Stimulated activated CD4-positive, alpha-beta T cell treated with anti-CD3 and anti-CD28 coated beads, Interleukin-1b, Interleukin-23, amount 100 ng/mL, for 24 hours (primary cell): ENCODE data around the gene SEMA5B.

ENCODE experiments used
- DNase-seq, 4 experiments: peaks; one replicate each; pipeline ENCODE4 v3.0.0-alpha.2; 2020; ENCODE audit warnings: low read depth in 4 of 4, low spot score in 1 of 4

Gene SEMA5B

DNA sequence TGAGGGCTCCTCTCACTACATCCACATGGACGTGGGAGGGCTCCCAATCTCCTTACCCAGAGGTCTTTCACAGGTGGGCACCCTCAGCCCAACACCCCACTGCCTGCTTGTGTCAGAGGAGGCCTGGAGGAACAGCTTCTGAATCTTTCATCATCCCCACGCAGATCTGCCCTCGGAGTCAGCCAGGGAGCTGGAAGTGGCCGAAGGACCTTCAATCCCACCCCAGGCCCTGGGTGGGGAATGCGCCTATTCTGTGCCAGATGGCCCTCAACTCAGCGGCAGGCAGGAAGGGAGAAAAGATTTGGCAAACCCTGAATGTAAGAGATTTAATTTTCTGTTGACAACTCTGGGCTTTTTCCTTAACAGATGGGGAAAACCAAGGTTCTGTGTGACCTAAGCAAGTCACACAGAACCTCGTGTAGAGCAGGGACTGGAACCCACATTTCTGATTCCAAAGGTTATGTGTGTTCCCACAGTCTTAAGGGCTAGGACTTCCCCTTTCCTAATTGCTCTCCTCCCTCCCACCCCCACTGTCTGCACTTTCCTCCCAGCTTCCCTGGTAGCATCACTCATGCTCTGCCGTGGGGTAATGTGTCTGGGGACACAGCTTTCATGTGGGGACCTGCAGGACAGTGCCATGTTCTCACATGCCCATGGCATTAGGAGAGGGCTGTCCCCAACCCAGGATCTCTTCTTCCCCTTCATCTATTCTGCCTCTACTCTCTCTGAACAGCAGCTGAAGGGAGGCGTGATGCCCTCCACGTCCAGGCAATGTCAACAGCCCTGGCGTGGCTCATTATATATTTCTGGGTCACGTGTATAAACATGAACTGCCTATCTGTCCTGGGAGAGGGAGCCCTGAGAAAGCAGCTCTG lies 98.1 kb downstream of the SEMA5B start:
- DNase-seq, result no peak

DNA sequence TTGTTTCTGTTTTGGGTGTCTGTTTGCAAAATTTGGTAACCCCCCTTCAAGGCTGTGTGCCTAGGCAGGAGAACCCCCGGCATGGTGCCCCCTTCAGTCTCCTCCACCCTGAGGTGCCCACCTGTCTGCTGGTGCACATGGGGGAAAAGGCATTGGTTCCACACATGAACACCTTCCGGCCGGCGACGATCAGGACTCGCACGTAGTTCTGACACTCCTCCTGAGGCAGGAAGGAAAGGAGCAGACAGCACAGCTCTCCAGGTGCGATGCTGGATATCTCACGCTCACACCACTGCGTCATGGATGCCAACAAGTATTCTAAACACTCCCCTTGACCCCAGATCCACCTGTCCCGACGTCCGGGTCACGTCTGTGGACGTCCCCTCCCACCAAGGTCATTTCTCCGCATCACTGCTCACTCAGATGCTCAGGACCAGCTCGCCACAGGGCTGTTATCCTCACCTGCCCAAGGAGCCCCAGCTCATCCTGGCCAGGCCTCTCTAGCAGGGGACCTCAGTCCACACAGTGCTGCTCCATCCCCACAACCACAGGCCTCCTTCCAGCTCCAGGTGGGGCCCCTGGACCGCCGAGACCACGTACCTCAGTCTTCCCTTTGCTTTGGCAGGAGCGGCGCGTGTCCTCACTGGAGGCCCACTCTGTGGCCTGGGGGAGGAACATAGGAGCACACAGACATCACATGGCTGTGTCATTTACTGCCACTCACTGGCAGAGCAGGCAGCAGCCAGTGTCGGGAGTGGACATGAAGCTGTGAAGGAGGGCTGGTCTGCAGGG lies 99.0 kb downstream of the SEMA5B start:
- no peak for DNase-seq

DNA sequence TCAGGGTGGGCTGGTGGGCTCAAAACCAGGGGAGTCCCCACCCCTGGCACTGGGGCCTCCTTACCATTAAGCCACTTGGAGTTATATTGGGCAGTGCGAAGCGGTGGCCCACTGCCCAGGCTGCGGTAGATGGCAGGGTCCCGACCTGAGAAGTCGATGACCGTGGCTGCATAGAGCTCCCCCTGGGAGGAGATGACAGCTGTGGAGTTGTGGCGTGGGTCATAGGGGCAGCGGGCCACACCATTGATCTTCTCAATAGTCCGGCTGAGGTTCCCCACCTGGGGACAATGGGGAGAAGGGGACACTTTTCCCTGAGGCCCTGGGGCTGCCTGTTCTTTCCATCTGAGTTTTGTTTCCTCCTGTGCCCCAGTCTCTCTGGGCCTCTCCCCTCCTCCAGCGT lies 99.8 kb downstream of the SEMA5B start:
- no peak for DNase-seq

DNA sequence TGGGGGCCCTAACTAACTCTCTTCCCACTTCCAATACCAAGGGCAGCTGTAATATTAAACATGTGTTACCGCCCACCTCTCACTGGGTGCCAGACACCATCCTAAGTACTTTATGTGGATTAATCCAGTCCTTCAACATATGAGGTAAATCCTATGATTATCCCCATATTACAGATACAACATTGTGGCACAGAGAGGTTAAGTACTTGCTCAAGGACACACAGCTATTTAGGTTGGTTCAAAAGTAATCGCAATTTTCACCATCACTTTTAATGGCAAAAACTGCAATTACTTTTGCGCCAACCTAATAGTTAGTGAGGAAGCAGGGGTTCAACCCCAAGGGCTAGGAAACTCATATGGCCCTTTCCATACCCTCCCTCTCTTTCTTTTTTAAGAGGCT lies 100.8 kb downstream of the SEMA5B start:
- DNase-seq, result no peak

DNA sequence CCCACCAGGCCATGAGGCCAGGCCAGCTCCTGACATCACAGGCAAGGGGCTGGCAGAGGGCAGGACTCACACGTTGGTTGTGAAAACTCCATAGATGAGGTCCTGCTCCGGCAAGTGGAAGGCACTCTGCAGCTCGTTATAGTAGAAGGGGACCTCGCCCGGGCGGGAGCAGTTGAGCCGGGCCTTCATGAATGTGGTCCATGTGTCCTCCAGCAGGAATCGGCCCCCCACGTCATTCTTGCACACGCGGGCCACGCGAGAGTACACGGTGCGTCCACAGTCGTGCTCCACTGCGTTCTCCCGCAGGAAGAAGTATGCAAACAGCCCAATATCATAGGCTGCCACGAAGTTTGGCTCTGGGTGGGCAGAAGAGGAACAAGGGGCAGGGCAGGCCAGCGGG lies 101.2 kb downstream of the SEMA5B start:
- DNase-seq, result no peak

DNA sequence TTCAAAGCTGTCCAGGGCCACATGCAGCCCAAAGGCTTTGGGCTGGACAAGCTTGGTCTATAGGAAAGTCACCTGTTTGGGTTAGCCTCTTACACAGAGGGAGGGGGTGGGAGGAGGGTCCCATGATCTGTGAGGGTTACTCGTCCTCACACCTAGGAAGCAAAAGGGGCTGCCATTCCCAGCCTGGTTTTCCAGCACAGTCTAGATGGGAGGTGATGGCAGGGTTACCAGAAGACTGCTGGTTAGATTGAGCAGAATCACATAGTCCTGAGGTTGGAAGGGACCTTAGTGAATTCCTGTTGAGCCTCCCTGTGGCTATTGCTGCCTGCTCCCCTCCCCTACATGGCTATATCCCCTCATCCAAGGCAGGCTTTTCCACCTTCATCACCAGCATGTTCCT lies 101.8 kb downstream of the SEMA5B start:
- no peak for DNase-seq

DNA sequence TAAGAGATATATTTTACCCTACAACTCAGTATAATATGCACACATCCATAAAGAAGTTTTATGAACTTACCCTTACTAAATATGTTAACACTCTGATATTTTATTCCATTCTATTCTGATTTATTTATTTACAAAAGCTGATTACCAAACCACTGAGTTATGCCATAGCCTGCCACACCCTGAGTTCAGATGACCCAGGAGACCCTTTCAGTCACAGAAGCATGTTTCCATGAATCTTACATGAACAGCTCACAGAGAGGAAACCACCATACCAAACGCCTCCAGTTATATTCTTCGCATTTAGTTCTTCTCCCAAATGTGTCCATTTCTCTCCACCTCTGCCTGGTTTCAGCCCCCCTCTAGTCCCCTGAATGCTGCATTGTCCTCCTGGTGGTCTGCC lies 103.5 kb downstream of the SEMA5B start:
- DNase-seq, result no peak

DNA sequence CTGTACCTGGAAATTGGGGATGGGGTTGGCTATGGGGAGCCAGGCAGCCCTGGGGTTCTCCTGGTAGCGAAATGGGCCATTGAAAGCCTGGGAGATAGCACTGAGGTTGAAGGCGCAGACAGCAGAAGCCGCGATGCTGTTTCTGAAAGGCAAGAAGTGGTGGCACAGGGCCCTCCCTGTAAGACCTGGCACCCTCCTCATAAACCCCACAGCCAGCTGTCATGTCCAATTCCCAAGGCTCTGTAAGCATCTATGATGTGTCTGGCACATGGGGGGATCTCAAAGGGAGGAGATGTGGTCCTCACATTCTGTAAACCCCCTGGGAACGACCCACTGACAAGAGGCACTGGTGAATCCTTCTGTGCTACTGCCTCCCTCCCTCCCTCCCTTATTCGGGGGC lies 104.0 kb downstream of the SEMA5B start:
- no peak for DNase-seq

DNA sequence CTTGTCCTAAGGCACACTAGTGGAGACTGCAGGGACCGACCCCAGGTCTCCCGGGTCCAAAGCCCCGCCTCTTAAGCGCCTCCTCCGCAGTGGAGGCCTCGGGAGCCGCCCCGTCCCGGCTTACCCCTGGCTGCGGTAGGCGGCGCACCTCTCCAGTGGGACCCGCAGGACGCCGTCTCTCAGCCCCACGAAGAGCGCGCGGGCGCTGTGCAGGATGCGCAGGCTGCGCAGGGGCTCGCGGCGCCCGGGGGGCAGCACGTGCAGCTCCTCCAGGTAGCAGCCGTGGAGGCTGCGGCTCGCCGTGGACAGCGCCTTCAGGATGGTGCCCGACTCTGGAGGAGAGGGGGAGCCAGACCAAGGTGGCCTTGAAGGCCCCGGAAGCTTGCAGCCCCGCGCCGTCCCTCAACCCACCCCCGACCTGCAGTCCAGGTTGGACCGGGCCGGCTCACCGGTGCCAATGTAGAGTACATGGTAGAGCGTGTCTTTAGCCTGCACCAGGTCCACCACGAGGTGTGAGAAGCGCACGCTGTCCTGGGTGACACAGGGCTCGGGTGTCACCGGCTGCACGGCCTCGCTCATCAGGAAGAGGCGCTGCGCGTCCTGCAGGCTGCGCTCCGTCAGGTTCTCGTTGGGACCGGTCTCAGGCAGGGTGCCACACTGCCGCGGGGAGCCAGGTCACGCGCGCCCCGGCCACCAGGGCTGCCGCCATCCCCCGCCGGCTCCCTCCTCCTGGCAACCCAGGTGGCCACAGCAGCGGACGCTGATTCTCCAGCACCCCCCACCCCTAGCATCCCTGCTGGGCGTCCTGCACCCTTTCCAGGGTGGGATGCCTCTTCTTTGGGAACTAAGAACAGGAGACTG lies 105.5 kb downstream of the SEMA5B start:
- peak in 1 of 4 experiments; percentile 27 for DNase-seq

DNA sequence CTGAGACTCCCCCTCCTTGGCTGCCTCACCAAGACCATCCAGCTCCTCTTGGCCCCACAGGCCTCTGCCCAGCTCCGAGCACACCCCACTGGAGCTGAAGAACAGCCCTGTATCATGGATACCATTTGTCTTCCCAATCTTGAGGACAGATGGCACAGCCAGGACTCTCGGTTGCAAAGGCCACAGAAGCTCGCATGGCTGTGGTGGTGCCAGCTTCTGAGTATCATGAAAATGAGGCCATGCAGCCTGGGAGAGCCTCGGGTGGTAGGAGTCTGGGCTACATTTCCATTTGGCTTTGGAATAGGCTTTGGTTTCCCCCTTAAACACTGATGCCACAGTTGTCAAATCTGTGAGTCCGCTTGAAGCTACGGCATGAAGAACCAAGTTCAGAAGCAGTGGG lies 106.6 kb downstream of the SEMA5B start:
- no peak for DNase-seq

DNA sequence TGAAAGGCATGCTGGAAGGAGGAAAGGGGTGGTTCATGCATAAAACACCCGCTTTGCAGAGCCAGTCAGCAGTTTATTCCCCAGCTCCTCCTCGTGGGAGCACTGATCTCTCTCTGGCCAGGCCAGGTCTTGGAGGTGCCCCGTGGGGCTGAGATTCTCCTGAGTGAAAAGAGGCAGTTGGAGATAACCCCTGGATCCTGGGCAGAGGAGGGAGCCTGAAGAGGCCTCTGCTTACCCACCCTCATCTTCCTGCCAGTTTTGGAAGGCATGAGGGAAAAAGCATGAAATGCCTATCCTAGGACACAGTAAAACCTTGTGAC lies 108.3 kb downstream of the SEMA5B start:
- DNase-seq, result no peak

DNA sequence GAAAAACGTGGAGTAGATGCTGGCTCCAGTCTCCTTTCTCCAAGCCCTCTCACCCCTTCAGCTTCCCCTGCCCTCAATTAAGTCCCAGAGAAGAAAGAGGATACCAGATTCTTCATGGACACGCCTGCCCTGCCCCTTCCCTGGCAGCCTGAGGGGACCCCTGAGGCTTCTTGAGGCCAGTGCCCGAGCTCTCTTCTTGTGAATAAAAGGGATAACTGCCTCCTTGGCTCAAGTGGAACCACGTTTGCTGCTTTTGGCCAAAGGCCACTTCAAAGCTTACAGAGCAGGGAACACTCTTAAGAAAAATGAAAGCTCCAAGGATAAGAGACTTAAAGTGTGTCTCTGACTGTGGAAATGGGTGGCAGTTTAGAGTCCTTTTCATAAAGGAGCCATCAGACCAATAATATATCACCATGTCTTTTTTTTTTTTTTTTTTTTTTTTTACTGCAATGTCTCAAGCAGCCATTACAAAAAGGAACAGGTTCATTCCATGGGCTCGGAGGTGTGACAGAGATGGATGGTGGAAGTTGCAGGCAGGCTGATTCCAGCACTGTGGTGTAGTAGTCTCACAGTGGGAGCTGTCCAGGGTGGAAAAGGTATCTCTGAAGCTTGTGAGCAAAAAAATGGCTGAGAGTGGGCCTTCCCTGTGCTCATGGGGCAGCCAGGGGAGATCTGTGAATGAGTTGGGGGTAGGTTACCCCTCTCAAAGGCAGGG lies 108.8 kb downstream of the SEMA5B start:
- DNase-seq, result no peak

DNA sequence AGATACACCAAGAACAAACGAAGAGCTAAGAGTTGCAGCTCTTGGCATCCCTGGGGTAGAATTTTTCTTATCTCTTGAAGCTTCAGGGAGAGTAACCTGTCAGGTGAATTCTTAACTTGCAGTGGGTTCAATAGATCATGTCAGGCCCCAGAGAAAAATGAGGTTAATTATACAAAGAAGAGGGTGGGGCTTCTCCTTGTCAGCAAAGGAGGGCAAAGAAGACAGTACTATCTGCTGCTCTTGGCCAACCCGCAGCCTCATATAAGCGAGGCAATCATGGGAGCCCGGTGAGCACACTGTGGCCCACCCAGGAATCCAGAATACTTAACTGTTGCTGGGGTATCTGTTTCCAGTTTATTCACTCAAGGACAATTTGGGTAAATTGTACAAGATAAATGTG lies 110.2 kb downstream of the SEMA5B start:
- DNase-seq, result no peak

DNA sequence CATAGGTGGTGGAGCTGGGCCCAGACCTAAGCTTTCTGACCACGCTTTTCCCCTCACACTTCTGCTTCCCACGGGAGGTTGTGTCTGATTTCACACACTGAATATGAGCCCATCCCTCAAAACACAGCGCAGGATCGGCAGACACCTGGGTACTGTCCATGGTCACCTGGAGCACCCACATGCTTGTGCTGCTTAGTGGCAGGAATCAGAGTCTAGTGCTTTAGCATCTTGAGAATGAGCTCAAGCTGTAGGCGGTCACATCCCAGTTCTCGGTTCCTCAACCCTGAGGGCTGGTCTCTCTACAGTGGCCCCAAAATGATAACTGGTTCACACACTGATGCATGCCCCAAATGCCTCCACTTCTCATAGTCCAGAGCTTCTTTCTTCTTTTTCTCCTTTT lies 111.0 kb downstream of the SEMA5B start:
- DNase-seq, result no peak

DNA sequence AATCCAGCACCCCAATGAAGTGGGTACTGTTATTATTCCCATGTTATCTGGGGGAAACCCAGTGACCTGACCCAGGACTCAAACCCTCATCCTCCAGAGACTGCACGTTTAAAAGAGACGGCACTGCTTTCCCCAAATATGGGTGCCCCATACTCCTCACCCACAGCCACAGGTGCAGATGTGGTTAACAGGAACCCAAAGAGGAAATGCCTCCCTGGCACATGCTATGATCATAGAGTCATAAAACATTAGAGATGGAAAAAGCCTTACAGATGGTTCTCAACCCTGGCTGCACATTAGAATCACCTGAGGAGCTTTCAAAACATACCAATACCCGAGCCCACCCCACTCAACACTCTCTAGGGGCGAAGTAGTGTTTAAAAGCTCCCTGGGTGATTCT lies 111.5 kb downstream of the SEMA5B start:
- no peak for DNase-seq

DNA sequence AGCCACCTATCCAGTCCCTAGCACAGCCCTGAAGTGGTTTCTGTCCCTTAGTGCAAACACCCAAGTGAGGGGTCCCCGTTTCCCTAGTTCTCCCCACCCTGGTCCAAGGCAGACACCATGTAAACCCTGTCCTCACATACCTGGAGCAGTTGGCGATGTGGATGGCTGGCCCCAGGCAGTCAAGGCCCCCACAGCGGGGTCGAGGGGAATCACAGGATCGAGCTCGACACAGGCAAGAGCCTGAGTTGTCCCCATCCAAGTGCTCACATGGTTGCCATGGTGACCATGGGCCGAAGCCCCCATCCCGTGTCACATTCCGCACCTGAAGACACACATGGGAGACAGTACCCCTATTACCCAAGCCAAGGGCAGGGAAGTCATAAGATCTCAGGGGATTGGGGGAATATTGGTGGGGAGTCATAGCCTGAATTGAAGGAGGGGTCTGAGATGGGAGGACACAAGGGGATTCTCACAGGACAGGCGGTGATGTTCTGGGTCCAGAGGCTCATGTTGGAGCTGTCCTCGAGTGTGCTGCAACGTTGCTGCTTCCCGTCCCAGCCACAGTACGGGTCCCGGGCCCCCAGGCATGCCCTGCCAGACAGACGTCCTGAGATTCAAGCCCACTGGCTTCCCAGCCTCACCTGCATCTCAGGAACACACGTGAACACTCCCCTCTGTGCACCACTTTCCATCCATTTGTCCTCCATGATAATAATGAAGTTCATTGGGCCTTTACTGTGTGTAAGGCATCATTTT lies 112.1 kb downstream of the SEMA5B start:
- DNase-seq, result no peak

DNA sequence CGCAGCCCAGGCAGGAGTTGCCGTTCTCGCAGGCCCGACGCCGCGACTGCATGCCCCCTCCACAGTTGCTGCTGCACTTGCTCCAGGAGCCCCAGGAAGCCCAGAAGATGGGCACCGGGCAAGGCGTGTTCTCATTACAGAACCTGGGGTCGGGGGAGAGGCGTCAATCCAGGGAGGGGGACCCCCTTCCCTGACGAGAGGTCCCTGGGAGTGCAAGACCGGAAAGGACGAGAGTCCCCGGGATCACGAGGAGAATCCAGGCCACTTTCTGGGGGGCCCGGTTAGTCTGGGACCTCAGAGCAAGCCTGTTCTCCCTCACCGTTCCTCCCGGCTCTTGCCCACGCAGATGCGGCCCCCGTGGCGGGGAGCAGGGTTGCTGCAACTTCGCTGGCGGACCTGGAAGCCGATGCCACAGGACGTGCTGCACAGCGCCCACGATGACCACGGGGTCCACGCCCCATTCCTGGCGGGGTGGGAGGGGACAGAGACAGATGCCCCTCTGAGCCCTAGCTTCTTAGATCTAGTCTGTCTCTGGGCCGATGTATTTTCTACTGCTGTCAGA lies 113.9 kb downstream of the SEMA5B start:
- no peak for DNase-seq

DNA sequence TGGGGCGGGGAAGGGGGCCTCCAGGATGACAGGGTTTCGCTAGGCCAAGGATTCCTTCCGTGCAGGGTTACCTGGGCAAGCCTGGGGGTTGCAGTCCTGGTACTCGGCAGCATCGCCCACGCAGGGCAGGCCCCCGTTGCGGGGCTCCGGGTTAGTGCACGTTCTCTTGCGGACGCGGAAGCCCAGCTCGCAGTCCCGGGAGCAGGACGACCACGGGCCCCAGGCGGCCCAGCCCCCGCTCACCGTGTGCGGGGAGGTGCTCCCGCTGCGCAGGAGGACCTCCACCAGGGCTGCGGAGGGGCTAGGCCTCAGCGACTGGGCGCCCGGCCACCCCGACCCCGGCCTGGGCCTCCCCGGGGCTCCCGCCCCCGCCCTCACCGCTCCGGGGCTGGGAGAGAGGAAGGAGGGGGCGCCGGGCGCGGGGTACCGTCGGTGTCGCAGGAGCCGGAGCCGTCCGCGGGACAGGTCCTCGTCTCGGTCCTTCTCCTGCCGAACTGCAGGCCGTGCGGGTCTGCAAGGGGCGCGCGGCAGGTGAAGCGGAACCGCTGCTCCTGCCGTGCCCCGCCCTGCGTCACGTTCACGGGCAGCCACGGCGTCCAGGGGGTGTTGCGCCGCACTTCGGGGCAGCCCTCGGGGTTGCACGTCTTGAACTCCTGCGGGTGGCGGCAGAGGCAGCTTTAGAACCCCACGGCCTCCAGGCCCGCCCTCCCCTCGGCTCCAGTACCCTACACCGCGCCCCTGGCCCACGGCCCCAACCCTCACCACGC lies 114.6 kb downstream of the SEMA5B start:
- no peak for DNase-seq

DNA sequence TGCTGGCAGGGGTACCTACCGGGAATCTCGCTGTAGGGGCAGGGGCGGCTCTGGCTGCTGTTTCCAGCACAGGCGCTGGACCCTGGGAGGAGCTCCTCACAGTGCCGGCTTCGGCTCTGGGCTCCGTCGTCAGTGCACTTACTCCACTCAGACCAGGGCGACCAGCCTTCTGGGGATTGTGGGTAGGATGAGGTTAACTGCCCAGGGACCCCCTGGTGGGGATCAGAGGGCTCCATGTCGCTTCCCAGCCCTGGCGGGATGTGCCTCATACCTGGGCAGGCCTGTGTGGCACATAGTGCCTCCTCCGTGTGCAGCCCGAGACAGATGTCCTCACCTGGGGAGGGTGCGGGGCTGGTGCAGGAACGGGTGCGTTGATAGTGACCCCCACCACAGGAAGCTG lies 115.7 kb downstream of the SEMA5B start:
- no peak for DNase-seq
